Panc1 (cell line): ENCODE measurements around the gene TLE3. TPM values are rescaled to one million over a fixed set of nuclear protein-coding genes. Genes with fewer than 3 reads are reported as not detected.
A peak's percentile ranks its signal among the peaks of the same experiment; 100 is the strongest.

Source experiments
- ATAC-seq: fragments of 200-7000 bp; cut with Tn5 transposase; 2 replicates; pipeline ENCODE4 v1.9.1; 2020; ENCODE audit warnings: mild to moderate bottlenecking, moderate library complexity
- BruUV-seq: library from RNA; stranded (reverse); fragments of 400-500 nt; replicated peaks from 2 replicates; lab custom pipeline; 2021; lab: Mats Ljungman, UMichigan
- CTCF ChIA-PET: fragments of 300-600 bp; sonication (Branson Sonifier 250); formaldehyde crosslinking; loops from one replicate; lab custom pipeline; 2022; ENCODE audit warnings: antibody characterized with exemption; lab: Charles Lee
- POLR2A ChIA-PET: fragments of 300-600 bp; sonication (Branson Sonifier 250); formaldehyde crosslinking; loops from one replicate; lab custom pipeline; 2022; ENCODE audit warnings: antibody characterized with exemption; lab: Charles Lee
- DNase-seq: peaks from one replicate; pipeline ENCODE4 v3.0.0-alpha.2; 2010; ENCODE audit warnings: low read depth, low spot score
- H3K27ac ChIP-seq: 2 replicates; pipeline ENCODE4 v1.5.1; 2011; ENCODE audit warnings: mild to moderate bottlenecking, low read length, inconsistent platforms
- H3K27me3 ChIP-seq: fragments of 200-500 bp; sonication (Bioruptor generic); 2 replicates; pipeline ENCODE4 v1.6.0; 2014; ENCODE audit warnings: low read length, inconsistent platforms; ENCODE audit not compliant: control insufficient read depth, insufficient read depth
- H3K36me3 ChIP-seq: fragments of 200-500 bp; sonication (Bioruptor generic); 2 replicates; pipeline ENCODE4 v1.5.1; 2014; ENCODE audit warnings: inconsistent platforms, mild to moderate bottlenecking, low read length, moderate library complexity; ENCODE audit not compliant: control insufficient read depth, insufficient read depth
- H3K4me1 ChIP-seq: 2 replicates; pipeline ENCODE4 v1.5.1; 2011; ENCODE audit warnings: inconsistent platforms, mild to moderate bottlenecking, low read length, moderate library complexity; ENCODE audit not compliant: control insufficient read depth, insufficient read depth
- H3K4me3 ChIP-seq, 2 experiments: 2 replicates each; pipeline ENCODE4 v1.5.1; 2011 to 2012; ENCODE audit warnings: low read depth in 2 of 2, low read length in 2 of 2, mild to moderate bottlenecking in 2 of 2, inconsistent platforms in 1 of 2, moderate library complexity in 1 of 2
- H3K9me3 ChIP-seq: fragments of 200-500 bp; sonication (Bioruptor generic); 2 replicates; pipeline ENCODE4 v1.5.1; 2014; ENCODE audit warnings: low read depth, mild to moderate bottlenecking, inconsistent platforms, low read length, moderate library complexity; ENCODE audit not compliant: control insufficient read depth, insufficient read depth
- POLR2AphosphoS5 ChIP-seq: IDR thresholded peaks from 2 replicates; pipeline ENCODE4 v1.6.1; 2012; ENCODE audit warnings: mild to moderate bottlenecking, low read depth, low read length, moderate library complexity
- SIN3A ChIP-seq: IDR thresholded peaks from 2 replicates; pipeline ENCODE4 v1.6.1; 2012; ENCODE audit warnings: low read depth, mild to moderate bottlenecking, low read length, moderate library complexity, borderline replicate concordance; ENCODE audit not compliant: insufficient read depth
- TCF7L2 ChIP-seq: IDR thresholded peaks from 2 replicates; pipeline ENCODE4 v1.6.1; 2011; ENCODE audit warnings: mild to moderate bottlenecking, low read depth, low read length, inconsistent platforms
- in situ Hi-C: cut with HindIII; loops from 2 replicates; pipeline ENCODE4 v1.10.0; 2016; ENCODE audit warnings: low sequenced_read_pairs, low pct_unique_long_range_greater_than_20kb
- intact Hi-C: fragments of 100-400 bp; cut with micrococcal nuclease; formaldehyde crosslinking; loops from one replicate; pipeline ENCODE4 v1.10.0; 2022; ENCODE audit not compliant: unreplicated experiment
- total RNA-seq: library from RNA; stranded (reverse); gene quantifications from one replicate; pipeline ENCODE4 v1.2.1, GENCODE V29; 2021; ENCODE audit not compliant: unreplicated experiment
- TF ChIP-seq, protein P1 (sequence below): fragments of 450-650 bp; IDR thresholded peaks from 2 replicates; pipeline ENCODE4 v1.5.1; 2017; ENCODE audit warnings: mild to moderate bottlenecking
- TF ChIP-seq, protein P2 (sequence below), 2 experiments: IDR thresholded peaks; 2 replicates each; pipeline ENCODE4 v1.6.1; 2011 to 2012; ENCODE audit warnings: low read depth in 2 of 2, control low read depth in 1 of 2, low read length in 1 of 2, mild to moderate bottlenecking in 1 of 2, moderate library complexity in 1 of 2; ENCODE audit not compliant: insufficient read depth in 1 of 2

The TLE3 gene
- total RNA-seq, 1 experiment from 2014 or later, result 132 TPM

DNA sequence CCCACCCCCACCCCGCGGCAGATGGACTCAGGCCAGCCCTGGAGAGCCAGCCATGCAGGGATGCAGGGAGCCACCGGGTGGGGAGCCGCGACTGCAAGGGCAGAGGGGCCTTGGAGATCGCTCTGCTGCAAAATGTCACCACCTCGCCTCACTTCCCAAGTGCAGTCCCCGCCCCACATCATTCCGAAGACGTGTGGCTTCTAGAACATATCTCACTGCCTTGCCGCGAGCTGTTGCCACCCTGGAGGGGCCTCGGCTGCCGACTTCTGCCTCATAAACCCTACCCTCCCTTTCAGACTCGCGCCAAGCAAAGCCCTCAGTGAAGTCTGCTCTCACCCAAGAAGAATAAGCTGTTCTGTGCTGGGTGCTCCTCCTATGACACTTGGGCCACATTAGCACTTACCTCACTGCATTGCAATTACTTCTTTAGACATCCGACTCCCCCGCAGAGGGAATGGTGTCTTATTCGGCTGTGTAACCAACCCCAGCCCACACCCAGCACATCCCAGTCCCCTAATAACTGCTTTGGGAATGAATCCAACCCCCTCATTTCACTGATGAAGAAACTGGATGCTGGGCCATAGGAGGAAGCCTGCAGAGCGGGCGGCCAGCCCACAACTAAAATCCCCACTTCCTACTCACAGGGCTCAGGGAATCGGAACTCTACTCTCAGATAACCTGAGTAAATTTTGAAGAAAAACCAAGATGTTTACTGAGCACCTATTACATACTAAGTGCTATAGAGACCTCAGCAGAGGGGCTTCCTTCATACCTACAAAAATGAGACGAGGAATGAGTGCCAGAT is 8.6 kb downstream of the TLE3 start:
- H3K27ac ChIP-seq, result peak overlapping the region; percentile 65
- H3K9me3 ChIP-seq, result no peaks in the 10 kb centered on the region
- H3K4me1 ChIP-seq, result peaks cover 52% of the 10 kb centered on the region
- ATAC-seq (no peak), DNase-seq (no peak)
- no TSS peak for BruUV-seq
- TF ChIP-seq, protein P1, sequence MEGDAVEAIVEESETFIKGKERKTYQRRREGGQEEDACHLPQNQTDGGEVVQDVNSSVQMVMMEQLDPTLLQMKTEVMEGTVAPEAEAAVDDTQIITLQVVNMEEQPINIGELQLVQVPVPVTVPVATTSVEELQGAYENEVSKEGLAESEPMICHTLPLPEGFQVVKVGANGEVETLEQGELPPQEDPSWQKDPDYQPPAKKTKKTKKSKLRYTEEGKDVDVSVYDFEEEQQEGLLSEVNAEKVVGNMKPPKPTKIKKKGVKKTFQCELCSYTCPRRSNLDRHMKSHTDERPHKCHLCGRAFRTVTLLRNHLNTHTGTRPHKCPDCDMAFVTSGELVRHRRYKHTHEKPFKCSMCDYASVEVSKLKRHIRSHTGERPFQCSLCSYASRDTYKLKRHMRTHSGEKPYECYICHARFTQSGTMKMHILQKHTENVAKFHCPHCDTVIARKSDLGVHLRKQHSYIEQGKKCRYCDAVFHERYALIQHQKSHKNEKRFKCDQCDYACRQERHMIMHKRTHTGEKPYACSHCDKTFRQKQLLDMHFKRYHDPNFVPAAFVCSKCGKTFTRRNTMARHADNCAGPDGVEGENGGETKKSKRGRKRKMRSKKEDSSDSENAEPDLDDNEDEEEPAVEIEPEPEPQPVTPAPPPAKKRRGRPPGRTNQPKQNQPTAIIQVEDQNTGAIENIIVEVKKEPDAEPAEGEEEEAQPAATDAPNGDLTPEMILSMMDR, result no peak
- TF ChIP-seq, protein P2, sequence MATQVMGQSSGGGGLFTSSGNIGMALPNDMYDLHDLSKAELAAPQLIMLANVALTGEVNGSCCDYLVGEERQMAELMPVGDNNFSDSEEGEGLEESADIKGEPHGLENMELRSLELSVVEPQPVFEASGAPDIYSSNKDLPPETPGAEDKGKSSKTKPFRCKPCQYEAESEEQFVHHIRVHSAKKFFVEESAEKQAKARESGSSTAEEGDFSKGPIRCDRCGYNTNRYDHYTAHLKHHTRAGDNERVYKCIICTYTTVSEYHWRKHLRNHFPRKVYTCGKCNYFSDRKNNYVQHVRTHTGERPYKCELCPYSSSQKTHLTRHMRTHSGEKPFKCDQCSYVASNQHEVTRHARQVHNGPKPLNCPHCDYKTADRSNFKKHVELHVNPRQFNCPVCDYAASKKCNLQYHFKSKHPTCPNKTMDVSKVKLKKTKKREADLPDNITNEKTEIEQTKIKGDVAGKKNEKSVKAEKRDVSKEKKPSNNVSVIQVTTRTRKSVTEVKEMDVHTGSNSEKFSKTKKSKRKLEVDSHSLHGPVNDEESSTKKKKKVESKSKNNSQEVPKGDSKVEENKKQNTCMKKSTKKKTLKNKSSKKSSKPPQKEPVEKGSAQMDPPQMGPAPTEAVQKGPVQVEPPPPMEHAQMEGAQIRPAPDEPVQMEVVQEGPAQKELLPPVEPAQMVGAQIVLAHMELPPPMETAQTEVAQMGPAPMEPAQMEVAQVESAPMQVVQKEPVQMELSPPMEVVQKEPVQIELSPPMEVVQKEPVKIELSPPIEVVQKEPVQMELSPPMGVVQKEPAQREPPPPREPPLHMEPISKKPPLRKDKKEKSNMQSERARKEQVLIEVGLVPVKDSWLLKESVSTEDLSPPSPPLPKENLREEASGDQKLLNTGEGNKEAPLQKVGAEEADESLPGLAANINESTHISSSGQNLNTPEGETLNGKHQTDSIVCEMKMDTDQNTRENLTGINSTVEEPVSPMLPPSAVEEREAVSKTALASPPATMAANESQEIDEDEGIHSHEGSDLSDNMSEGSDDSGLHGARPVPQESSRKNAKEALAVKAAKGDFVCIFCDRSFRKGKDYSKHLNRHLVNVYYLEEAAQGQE (IDR thresholded peaks at IDR 0.05; ENCODE audit: insufficient read depth in 1 of 2, low read depth in 2 of 2, low read length in 1 of 2), result no peak
- in situ Hi-C loops, result no loop called here
- CTCF ChIA-PET, result no interaction called here
- H3K27me3 ChIP-seq, result no peaks in the 10 kb centered on the region
- intact Hi-C loops, result no loop called here
- POLR2A ChIA-PET, result no interaction called here
- no peak overlapping the region for H3K4me3 ChIP-seq
- H3K36me3 ChIP-seq, result peaks cover 22% of the 10 kb centered on the region

DNA sequence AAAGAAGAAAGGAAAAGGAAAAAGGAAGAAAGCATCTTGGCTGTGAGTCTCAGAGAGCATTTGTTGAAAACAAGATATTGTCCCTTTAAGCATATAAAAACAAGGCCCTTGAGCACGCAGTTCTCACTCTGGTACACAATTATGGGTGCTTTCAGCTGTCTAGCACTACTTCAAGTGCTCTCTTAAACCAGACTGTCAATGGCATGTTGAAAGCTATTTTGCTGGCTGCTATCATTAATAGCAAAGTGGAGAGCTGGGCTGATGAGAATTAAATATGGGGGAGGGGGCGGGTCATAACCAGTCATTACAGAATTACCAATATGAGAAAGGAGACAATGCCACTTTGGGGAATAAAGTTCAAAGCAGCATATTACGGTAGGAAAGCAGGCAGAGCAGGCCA is 9.3 kb downstream of the TLE3 start:
- H3K36me3 ChIP-seq, result peaks cover 20% of the 10 kb centered on the region
- no peaks in the 10 kb centered on the region for H3K9me3 ChIP-seq
- BruUV-seq, result no TSS peak
- intact Hi-C loops (no loop called here), in situ Hi-C loops (no loop called here)
- TF ChIP-seq POLR2AphosphoS5 (no peak), SIN3A (no peak)
- no peaks in the 10 kb centered on the region for H3K27me3 ChIP-seq
- no peak for DNase-seq
- H3K4me1 ChIP-seq, result peaks cover 46% of the 10 kb centered on the region
- ATAC-seq, result no peak
- no peak overlapping the region for H3K4me3 ChIP-seq
- ChIA-PET CTCF (no interaction called here), POLR2A (no interaction called here)
- H3K27ac ChIP-seq, result no peak overlapping the region

DNA sequence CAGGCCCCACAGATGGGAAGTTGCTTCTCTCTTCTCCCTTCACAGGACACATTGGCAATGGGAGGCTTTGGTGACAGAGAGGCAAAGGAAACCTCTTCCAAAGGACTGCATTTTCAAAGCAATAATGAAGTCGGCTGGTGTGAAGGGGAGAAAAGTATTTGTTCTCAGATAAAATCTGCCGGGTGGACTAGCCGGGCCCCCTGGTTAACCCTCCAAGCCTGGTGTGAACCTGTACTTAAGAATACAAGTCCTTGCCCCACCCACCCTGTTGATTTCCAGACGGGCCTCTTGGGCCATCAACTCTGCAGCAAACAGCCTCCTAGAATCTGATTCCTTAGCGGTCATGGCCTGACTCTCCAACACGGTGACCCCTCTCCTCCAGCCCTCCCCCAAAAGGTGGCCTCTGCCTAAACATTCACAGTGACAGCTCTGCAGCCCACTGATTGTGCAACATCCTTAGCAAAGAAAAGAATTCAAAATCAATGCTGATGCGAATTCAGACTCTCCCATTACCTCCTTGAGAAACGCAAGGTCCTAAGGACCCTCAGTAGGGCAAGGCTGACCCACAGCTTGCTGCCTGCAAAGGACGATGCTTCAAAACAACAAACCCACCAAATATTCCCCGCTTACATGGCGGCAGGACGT is 9.9 kb downstream of the TLE3 start:
- H3K4me3 ChIP-seq, result no peak overlapping the region
- no peaks in the 10 kb centered on the region for H3K9me3 ChIP-seq
- no peaks in the 10 kb centered on the region for H3K27me3 ChIP-seq
- in situ Hi-C loops, result no loop called here
- TF ChIP-seq SIN3A (no peak), POLR2AphosphoS5 (no peak), TCF7L2 (no peak)
- TF ChIP-seq, protein P1, result no peak
- TF ChIP-seq, protein P2 (IDR thresholded peaks at IDR 0.05; ENCODE audit: insufficient read depth in 1 of 2, low read depth in 2 of 2, low read length in 1 of 2), result no peak
- DNase-seq, result no peak
- ATAC-seq, result no peak
- ChIA-PET POLR2A (no interaction called here), CTCF (no interaction called here)
- no TSS peak for BruUV-seq
- intact Hi-C loops, result no loop called here
- H3K27ac ChIP-seq, result no peak overlapping the region
- H3K4me1 ChIP-seq, result peaks cover 40% of the 10 kb centered on the region
- H3K36me3 ChIP-seq, result peaks cover 20% of the 10 kb centered on the region
